ENCODE data around the gene SCARB1.
A peak's percentile ranks its signal among the peaks of the same experiment; 100 is the strongest.

GRCh38 chr12:124856842-124857178, 6.9 kb downstream of the SCARB1 start:
- TF ChIP-seq EZH2phosphoT487 (IDR thresholded peaks at IDR 0.05; ENCODE audit: unreplicated experiment) (no peak), CTCF (conservative IDR thresholded peaks at IDR 0.05; ENCODE audit: low read depth in 2 of 2) (0 out of 4 replicates have a peak, but pooled peaks of 1 of the 2 experiments have one; percentile 1), POLR2AphosphoS5 (IDR thresholded peaks at IDR 0.05; ENCODE audit: low read depth) (no peak), CREB1 (CRISPR knock-in tag; IDR thresholded peaks at IDR 0.05; ENCODE audit: low read depth) (no peak), EZH2 (IDR thresholded peaks at IDR 0.05; ENCODE audit: low read depth, unreplicated experiment) (no peak), NANOG (IDR thresholded peaks at IDR 0.05; ENCODE audit: borderline replicate concordance) (no peak), JUNB (IDR thresholded peaks at IDR 0.05; ENCODE audit: unreplicated experiment) (no peak)

Data from GM23338 (cell line).